Astrocyte (in vitro differentiated cells and primary cell): Measurements from ENCODE around the gene APOC3. TPM values are rescaled to one million over a fixed set of nuclear protein-coding genes. Genes with fewer than 3 reads are reported as not detected.

Experiments used
- DNase-seq: peaks from one replicate; pipeline ENCODE4 v3.0.0-alpha.2; 2010; ENCODE audit warnings: low read depth
- FAIRE-seq: peaks from 2 replicates; lab custom pipeline; 2011; peaks lifted over from hg19 to GRCh38; lab: Jason Lieb, UNC
- H2AFZ ChIP-seq: 2 replicates; pipeline ENCODE4 v1.6.0; 2012; ENCODE audit warnings: low read depth, low read length, inconsistent platforms
- H3K27ac ChIP-seq: 2 replicates; pipeline ENCODE4 v1.5.1; 2011; ENCODE audit warnings: low read depth, low read length, inconsistent platforms
- H3K27me3 ChIP-seq: 2 replicates; pipeline ENCODE4 v1.6.0; 2011; ENCODE audit warnings: low read length, inconsistent platforms; ENCODE audit not compliant: insufficient read depth
- H3K36me3 ChIP-seq: 2 replicates; pipeline ENCODE4 v1.5.1; 2011; ENCODE audit warnings: low read length, inconsistent platforms; ENCODE audit not compliant: insufficient read depth
- H3K4me1 ChIP-seq: 2 replicates; pipeline ENCODE4 v1.5.1; 2011; ENCODE audit warnings: low read length, inconsistent platforms; ENCODE audit not compliant: insufficient read depth
- H3K4me2 ChIP-seq: 2 replicates; pipeline ENCODE4 v1.6.0; 2012; ENCODE audit warnings: low read length, inconsistent platforms
- H3K4me3 ChIP-seq: 2 replicates; pipeline ENCODE4 v1.5.1; 2011; ENCODE audit warnings: low read depth, mild to moderate bottlenecking, low read length, inconsistent platforms; ENCODE audit not compliant: insufficient read depth
- H3K79me2 ChIP-seq: 2 replicates; pipeline ENCODE4 v1.6.0; 2012; ENCODE audit warnings: mild to moderate bottlenecking, low read length, inconsistent platforms; ENCODE audit not compliant: insufficient read depth
- H3K9ac ChIP-seq: 2 replicates; pipeline ENCODE4 v1.6.0; 2012; ENCODE audit warnings: mild to moderate bottlenecking, low read length, inconsistent platforms
- H3K9me3 ChIP-seq: 2 replicates; pipeline ENCODE4 v1.5.1; 2012; ENCODE audit warnings: low read depth, mild to moderate bottlenecking, low read length, inconsistent platforms; ENCODE audit not compliant: insufficient read depth
- H4K20me1 ChIP-seq: 2 replicates; pipeline ENCODE4 v1.6.0; 2012; ENCODE audit warnings: low read length, inconsistent platforms; ENCODE audit not compliant: insufficient read depth
- H3K27ac Mint-ChIP-seq: one replicate; pipeline ENCODE4 v1.8.0; 2021; ENCODE audit warnings: mild to moderate bottlenecking, mixed read lengths; ENCODE audit not compliant: unreplicated experiment
- H3K27me3 Mint-ChIP-seq: one replicate; pipeline ENCODE4 v1.8.0; 2021; ENCODE audit warnings: low read depth, mixed read lengths; ENCODE audit not compliant: unreplicated experiment
- H3K36me3 Mint-ChIP-seq: one replicate; pipeline ENCODE4 v1.8.0; 2021; ENCODE audit warnings: low read depth, mixed read lengths; ENCODE audit not compliant: unreplicated experiment
- H3K4me1 Mint-ChIP-seq: one replicate; pipeline ENCODE4 v1.8.0; 2021; ENCODE audit warnings: low read depth, mixed read lengths; ENCODE audit not compliant: unreplicated experiment
- H3K4me3 Mint-ChIP-seq: one replicate; pipeline ENCODE4 v1.8.0; 2021; ENCODE audit warnings: mild to moderate bottlenecking, moderate library complexity, mixed read lengths; ENCODE audit not compliant: unreplicated experiment
- H3K9me3 Mint-ChIP-seq: one replicate; pipeline ENCODE4 v1.8.0; 2021; ENCODE audit warnings: mild to moderate bottlenecking, mixed read lengths; ENCODE audit not compliant: unreplicated experiment
- CTCF ChIP-seq: IDR thresholded peaks from 2 replicates; pipeline ENCODE4 v1.5.1; 2011; ENCODE audit warnings: low read depth, mild to moderate bottlenecking, inconsistent platforms, low read length, moderate library complexity; ENCODE audit not compliant: insufficient read depth
- EZH2 ChIP-seq: IDR thresholded peaks from 2 replicates; pipeline ENCODE4 v1.6.1; 2012; ENCODE audit warnings: mild to moderate bottlenecking, low read length, inconsistent platforms; ENCODE audit not compliant: insufficient read depth
- total RNA-seq: library from RNA; stranded (reverse); gene quantifications from 2 replicates; pipeline ENCODE4 v1.2.1, GENCODE V29; 2021

The APOC3 gene
- total RNA-seq, 1 donor from 2014 or later, result not detected

- H3K4me3 Mint-ChIP-seq, result no peak overlapping the region
- peak overlapping the region; percentile 47 for H3K9ac ChIP-seq
These were observed 6.3 kb downstream of the APOC3 start for GRCh38 chr11:116835791-116836631.

GRCh38 chr11:116836632-116836991 is 6.9 kb downstream of the APOC3 start:
- no peak for TF ChIP-seq CTCF
- TF ChIP-seq EZH2, result no peak
- H3K9me3 ChIP-seq, result no peaks in the 10 kb centered on the region
- Mint-ChIP-seq H3K27me3 (peaks cover 27% of the 10 kb centered on the region), H3K36me3 (no peaks in the 10 kb centered on the region), H3K4me3 (no peak overlapping the region), H3K4me1 (peaks cover 11% of the 10 kb centered on the region), H3K9me3 (no peaks in the 10 kb centered on the region), H3K27ac (no peak overlapping the region)
- H3K27me3 ChIP-seq, result no peaks in the 10 kb centered on the region
- no peak overlapping the region for H3K9ac ChIP-seq
- no peak overlapping the region for H2AFZ ChIP-seq
- no peak overlapping the region for H3K4me2 ChIP-seq
- FAIRE-seq (no peak), DNase-seq (no peak)
- peaks cover 7% of the 10 kb centered on the region for H3K4me1 ChIP-seq
- H4K20me1 ChIP-seq, result no peaks in the 10 kb centered on the region
- H3K79me2 ChIP-seq, result no peaks in the 10 kb centered on the region
- no peak overlapping the region for H3K27ac ChIP-seq
- H3K36me3 ChIP-seq, result no peaks in the 10 kb centered on the region
- H3K4me3 ChIP-seq, result no peak overlapping the region

More at GRCh38 chr11:116835791-116836631, 6.3 kb downstream of the APOC3 start:
- H3K4me3 ChIP-seq, result peak overlapping the region; percentile 29
- no peaks in the 10 kb centered on the region for H3K27me3 ChIP-seq
- H3K4me1 ChIP-seq, result peaks cover 7% of the 10 kb centered on the region
- FAIRE-seq (peak; percentile 41), DNase-seq (peak; percentile 86)
- no peaks in the 10 kb centered on the region for H3K36me3 ChIP-seq
- peaks cover 11% of the 10 kb centered on the region for H3K4me1 Mint-ChIP-seq
- H3K79me2 ChIP-seq, result no peaks in the 10 kb centered on the region
- H3K27ac ChIP-seq, result peak overlapping the region; percentile 14
- no peak overlapping the region for H3K27ac Mint-ChIP-seq
- no peaks in the 10 kb centered on the region for H3K9me3 ChIP-seq
- H4K20me1 ChIP-seq, result no peaks in the 10 kb centered on the region
- H3K9me3 Mint-ChIP-seq, result no peaks in the 10 kb centered on the region
- H3K4me2 ChIP-seq, result peak overlapping the region; percentile 84
- TF ChIP-seq EZH2 (no peak), CTCF (peak; percentile 28)
- no peaks in the 10 kb centered on the region for H3K36me3 Mint-ChIP-seq
- peak overlapping the region; percentile 87 for H2AFZ ChIP-seq
- H3K27me3 Mint-ChIP-seq, result peaks cover 27% of the 10 kb centered on the region
